Activated CD4-positive, alpha-beta T cell treated with anti-CD3 and anti-CD28 coated beads for 24 hours (primary cell): ENCODE data around the gene HPSE.
"Not testable (repeated sequence)": the region's sequence is repeated elsewhere in the genome, so short reads cannot be mapped to it uniquely, and the experiment has no call there.

Experiments
- DNase-seq, 2 donors: peaks; one replicate each; pipeline ENCODE4 v3.0.0-alpha.2; 2020; ENCODE audit warnings: low read depth in 2 of 2

HPSE gene

GRCh38 chr4:83283181-83283580, 51.5 kb downstream of the HPSE start:
- DNase-seq = no peak

DNA sequence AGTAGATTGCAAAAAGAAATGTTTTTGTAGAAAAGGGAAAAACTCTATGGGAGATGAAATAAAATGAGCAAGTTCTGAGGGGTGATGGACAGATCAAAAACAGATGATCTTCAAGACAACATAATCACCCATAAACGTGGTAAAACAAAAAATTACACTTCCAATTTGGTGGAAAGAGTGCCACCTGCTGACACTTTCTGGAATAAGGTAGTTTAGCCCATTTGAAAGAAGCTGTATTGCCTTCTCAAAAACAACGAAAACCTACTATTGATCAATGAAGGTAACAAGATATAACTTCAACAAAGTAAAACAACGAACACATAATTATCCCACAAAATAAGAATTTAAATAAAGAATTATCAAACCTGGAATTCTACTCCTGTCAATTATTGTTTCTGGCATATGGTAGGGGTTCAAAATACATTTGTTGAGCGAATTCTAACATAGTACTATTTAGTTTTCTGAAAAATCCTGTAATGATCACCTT, 52.6 kb downstream of the HPSE start:
- peak; percentile 31 to 55 for DNase-seq

- no peak for DNase-seq
Measured at GRCh38 chr4:83281307-83281706, 53.3 kb downstream of the HPSE start.

DNA sequence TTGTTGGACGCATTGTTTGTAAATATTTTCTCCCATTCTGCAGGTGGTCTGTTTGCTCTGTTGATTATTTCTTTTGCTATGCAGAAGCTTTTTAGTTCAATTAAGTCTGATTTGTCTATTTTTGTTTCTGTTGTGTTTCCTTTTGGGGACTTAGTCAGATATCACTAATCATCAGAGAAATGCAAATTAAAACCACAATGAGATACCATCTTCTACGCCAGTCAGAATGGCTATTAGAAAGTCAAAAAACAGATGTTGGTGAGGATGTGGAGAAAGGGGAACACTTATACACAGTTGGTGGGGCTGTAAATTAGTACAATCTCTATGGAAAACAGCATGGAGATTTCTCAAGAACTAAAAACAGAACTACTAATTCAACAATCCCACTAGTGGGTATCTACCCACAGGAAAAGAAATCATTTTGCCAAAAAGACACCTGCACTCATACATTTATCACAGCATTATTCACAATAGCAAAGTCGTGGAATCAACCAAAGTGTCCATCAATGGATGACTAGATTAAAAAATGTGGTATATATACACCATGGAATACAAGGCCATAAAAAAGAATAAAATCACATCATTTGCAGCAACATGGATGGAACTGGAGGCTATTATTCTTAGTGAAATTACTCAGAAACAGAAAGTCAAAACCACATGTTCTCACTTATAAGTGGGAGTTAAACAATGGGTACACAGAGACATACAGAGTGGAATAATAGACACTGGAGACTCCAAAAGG, 58.2 kb downstream of the HPSE start:
- no peak for DNase-seq

DNA sequence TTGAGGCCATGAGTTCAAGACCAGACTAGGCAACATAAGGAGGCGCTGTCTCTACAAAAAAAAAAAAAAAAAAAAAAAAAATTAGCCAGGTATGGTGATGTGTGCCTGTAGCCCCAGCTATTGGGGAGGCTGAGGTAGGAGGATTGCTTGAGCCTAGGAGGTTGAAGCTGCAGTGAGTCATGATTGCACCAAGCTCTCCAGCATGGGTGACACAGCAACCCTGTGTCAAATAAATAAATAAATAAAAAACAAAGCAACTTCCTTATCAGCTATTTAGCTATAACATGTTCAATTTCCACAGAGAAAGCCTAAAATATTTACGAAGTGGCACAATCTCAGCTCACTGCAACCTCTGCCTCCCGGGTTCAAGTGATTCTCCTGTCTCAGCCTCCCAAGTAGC, 60.7 kb downstream of the HPSE start:
- not testable (repeated sequence) for DNase-seq

DNA sequence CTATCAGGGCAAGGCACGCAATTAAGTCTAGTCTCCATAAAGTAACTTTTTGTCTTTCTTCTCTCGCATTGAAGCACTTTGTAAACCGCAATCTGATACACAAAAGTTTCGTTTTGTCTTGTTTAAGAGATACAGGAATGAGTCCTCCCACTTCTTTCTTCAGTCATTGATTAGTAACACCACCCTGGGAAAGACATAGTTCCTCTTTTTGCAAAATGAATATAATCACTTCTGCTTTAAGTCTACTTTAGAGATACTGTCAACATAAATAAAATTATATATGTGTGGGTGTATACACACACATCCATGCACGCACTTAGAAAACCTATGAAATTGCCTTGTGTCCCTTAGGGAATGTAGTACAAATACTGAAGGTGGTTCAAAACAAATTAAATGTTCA, 61.7 kb downstream of the HPSE start:
- DNase-seq = no peak

DNA sequence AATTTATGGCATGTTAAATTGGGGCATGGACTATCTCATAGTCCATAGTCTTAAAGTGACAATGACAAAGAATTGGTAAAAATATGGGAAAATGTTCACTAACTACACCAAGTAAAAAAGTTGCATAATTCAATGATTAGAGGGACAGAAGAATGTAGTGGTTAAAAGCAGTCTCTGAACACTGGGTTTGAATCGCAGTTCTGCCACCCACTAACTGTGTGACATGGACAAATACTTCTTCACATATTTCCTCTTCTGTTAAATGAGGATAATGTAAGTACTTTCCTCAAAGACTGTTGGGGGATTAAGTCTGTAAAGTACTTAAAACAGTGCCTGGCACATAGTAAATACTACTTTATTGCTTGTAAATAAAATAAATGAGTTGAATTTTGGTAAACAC, 65.4 kb downstream of the HPSE start:
- no peak for DNase-seq

DNA sequence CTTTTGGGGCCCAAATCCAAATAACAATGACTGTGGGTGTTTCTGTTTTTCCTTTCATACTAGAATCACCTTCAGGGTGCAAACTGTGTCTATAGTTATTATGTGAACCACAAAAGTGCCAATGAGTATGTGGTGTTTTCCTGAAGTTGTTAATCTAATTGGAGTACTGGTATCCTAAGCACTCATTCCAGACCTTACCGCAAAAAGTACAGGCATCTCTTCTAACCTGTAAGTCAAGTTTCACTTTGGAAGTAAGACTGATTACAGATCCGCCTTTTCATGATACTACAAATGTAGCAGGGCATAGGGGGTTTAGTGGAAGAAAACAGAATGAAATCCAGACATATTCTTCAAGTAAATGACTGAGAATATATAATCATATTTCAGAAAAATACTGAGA, 66.2 kb downstream of the HPSE start:
- no peak for DNase-seq

- no peak for DNase-seq
Measured at GRCh38 chr4:83267830-83268475, 66.7 kb downstream of the HPSE start.

- no peak for DNase-seq
Measured at GRCh38 chr4:83267121-83267829, 67.4 kb downstream of the HPSE start.

DNA sequence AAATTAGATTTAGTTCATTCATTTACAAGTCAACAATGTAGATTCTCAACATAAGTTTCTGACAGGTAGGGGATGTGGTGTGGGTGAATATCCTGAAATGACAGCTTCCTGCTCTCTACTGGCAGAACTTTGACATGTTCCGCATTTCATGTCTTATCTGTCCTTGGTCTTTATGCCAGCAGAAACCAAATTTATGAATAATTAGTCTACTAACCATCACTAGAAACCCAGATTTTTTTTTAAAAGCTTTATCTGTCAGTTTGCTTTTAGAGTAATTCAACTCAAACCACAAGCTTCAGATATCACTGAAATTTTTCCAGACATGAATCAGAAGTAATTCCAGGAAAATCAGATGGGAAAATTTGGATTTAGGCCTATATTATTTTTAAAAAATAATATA, 68.0 kb downstream of the HPSE start:
- DNase-seq = no peak

DNA sequence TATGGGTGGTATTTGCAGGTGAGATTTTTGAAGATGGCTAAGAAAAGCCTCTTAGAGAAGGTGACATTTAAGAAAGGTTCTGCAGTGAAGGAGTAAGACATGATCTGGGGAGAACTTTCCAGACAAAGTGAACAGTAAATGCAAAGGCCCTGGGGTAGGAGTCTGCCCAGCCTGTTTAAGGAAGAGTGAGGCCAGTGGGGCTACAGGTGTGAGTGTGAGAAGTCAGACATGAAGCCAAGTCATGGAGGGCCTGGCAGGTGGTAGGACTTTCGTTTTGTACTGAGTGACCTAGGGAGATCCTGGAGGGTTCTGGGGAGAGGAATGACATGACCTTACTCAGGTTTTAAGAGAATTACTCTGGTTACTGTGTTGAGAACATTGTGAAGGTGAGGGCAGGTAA, 71.5 kb downstream of the HPSE start:
- DNase-seq = no peak

DNA sequence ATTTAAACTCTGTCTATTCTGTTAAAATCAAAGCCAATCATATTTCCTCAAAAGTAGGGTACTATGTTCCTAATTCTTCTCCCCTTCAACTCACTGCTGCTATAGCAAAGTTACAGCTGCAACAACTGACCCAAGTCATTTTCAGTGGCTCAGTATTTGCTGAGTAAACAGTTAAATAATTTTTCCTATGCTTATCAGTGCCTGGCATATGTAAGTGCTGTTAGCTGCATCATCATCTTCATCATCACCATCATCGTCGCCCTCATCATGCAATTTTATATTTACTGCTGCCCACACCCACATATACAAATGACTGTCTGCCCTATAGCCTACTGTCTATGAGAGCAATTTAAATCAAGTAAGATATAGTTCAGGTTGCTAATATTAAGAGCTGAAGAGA, 72.0 kb downstream of the HPSE start:
- no peak for DNase-seq

GRCh38 chr4:83261307-83261706, 73.3 kb downstream of the HPSE start:
- DNase-seq = no peak

DNA sequence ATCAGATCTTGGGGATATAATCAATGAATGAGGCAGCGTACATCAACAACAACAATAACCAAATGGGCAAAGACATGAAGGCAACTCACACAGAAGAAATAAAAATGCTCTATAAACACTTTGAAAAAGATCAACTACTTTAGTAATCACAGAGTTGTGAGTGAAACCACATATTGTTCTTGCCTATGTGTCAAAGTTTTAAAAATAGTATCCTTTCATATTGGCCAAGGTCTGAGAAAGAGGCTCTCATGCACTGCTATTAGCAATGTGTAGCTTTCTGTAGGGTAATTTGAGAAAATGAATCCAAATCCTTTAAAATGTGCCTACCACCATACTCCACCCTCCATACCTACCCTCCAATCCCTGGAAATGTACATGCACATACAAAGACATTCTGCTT, 75.1 kb downstream of the HPSE start:
- DNase-seq = no peak

DNA sequence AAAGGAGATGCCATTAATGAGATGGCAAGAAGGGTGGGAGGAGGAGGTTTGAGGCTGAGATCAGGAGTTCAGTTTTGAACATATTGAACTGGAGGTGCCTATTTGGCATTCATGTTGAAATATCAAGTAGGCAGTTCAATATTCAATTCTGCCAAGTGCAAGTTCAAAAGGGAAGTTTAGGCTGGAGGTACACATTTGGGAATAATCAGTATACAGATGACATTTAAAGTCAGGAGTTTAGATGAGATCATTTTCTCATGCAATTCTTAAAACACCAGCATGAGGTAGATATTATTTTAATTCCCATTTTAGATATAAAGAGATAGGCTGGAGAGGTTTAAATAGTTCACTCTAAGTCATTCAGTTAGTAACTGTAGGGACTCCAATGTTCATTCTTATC, 76.2 kb downstream of the HPSE start:
- no peak for DNase-seq

DNA sequence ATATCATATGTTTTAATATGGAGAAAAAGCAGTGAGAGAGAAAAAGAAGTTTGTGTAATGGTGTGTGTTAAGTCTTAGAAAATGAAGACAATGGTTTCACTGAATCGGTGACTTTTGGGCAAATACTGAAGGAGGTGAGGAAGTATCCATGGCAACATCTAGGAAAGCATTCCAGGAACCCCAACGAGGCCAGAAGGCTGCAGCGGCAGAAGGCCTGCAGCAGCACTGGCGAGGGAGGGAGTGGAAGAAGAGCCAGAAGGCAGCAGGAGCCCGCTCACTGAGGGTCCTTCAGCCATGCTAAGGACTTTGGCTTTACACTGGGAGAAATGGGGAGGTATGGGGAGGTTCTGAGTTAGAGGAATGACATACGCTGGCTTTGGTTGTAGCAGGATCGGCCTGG, 76.8 kb downstream of the HPSE start:
- no peak for DNase-seq

- no peak for DNase-seq
Measured at GRCh38 chr4:83255584-83255983, 79.1 kb downstream of the HPSE start.

- peak; percentile 49 to 53 for DNase-seq
Measured at GRCh38 chr4:83252782-83253405, 81.8 kb downstream of the HPSE start.

DNA sequence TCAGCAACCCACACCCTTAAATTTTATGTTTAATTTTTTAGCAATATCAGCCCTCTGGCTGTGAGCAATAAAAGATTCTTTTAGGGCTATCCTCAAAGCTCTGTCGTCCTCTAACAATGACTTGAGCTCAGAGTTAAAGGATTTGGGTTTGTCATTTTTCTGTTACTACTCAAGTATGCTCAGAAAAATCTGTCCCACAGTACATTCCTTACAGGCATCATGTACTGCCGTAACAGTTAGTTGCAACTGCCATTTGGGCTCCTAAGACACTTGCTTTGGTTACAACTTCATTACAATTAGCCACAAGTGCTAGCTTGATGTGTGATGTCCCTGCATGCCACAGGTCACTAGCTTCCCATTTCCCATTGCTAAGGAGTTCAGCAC, 83.2 kb downstream of the HPSE start:
- no peak for DNase-seq

DNA sequence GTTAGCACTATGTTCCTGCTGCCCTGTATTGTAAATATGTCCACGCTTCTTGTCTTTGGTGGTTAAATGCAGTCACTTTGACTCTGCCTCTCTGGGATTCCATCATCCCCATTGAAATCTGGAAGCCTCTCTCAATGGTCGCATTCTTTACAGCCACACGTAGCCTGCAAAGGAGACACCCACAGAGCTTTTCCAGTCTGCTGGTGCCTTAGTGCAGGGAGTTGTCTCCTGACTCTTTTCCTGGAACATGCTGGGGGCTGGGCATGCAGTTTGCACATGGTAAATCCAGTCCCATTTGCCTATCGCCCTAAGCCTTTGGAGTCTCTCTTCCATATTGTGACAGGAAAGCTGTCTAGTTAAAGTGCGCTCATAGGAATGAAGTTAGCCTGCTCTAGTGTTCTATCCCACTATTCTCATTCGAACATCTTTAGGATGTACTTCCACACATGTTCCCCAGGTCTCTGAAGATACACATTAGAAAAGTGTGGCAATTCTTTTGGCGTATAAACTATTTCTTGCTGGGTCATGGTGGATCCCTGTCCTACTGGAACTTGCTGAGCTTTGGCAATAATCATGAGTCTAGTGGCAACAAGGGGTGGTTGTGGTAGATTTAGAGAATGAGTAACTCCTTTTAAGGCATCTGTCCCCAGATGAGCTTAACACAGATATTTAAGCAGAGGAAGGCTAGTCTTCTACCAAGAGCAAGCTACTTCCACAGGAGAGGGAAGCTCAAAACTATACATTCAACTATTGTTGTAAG, 83.8 kb downstream of the HPSE start:
- DNase-seq = no peak

DNA sequence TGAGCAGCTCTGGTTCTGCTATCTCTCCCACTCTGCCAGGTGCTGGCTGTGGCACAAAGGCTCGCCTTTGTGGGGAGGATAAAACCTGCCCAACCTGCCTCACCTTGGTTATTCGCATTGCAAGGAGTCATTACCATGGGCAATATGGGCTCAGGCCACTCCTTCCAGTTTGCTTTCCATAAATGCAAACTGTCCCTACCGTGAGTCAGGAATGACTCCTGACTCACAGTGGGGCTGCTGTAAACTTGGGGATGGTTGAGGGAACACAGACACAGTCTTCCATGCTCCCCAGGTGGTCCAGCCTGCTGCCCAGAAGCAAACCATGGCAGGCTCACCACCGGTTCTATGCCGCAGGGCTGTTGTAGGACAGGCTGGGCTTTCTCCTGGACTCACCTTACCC, 86.2 kb downstream of the HPSE start:
- no peak for DNase-seq
